NCI-H1417 (cell line): Measurements from ENCODE around the gene LRRC36.
A peak's percentile ranks its signal among the peaks of the same experiment; 100 is the strongest.

Experiments used
- DNase-seq, 3 experiments: peaks; one replicate each; lab custom pipeline; 2025; lab: John Stamatoyannopoulos, UW

The LRRC36 gene

DNA sequence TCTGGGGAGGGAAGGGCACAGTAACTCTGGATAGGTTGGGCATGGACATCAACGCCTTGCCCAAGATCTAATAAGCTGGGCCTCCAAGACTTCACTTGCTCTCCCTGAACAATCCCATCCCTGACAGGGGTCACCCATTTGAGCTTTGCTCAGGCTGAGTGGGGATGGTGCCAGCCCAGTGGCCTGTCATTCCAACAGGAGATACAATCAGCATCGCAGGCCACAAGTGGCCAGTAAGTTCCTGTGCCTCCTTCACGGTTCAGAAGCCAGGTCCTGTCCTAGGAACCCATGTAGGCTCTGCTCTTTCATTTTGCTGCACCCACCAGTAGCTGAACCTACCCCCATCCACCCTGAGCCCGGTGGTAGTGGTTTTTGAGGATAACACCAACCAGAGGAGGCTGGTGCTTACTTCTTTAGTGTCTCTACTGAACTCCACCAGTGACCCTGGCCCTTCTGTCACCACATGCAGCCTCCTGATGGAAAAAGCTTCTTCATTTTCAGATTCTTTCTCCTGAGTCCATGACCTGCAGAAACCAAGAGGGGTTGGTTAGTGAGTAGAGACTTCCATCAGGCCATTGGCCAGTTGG, 32.4 kb upstream of the LRRC36 start:
- DNase-seq = no peak

DNA sequence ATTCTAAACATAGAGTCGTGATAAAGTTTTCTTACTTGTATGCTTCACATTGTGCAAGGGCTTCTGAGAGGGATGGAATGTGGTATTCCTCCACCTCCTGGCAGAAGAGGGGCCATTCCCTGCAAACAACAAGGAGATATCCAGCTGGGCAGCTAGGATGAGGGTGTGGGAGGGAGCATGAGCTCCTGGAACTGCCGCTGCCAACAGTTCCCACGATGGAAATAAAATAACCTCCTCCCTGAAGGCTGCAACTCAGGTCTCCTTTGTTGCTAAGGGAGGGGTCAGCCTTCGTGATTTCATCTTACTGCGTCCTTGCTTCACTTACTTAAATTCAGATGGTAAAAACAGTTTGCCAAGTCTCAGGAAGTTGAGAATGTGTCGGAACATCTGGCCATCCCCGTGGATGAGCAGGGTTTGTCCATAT, 31.7 kb upstream of the LRRC36 start:
- no peak for DNase-seq

DNA sequence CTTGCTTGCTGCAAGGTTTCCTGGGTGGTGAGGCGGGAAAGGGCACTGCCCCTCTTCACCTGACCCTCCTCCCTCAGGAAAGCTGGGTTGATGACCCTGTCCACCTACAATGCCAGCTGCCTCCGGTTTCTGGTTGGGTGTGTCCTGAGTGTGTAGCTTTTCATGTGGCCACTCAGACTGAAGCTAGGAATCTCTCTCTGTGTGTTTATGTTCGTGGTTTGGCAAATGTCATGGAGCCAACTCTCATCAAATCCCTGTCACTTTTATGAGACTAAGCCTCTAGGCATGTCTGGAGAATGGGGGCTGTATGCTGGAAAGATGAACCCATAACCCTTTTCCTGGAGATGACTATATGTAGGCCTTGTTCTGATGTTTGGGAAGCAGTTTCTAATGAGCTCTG, 30.2 kb upstream of the LRRC36 start:
- no peak for DNase-seq

- no peak for DNase-seq
Measured at GRCh38 chr16:67298277-67298676, 28.3 kb upstream of the LRRC36 start.

DNA sequence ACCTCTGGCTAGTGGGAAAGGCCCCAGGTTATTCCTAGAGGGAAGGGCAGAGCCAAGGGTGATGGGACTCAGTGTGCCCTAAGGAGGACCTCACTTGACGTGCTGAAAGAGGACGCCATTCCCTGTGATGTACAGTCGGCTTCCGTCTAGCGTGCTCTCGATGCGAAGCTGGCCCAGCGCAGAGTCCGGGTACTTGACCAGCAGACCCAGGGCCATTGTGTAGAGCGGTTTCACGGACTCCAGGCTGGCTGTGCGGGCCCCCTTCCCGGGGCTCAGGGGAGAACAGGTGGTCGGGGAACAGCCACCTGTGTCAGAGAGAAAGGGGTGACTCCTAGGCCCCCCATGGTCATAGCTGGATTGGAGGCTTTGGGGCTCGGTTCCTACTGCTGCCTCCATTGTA, 27.3 kb upstream of the LRRC36 start:
- DNase-seq = no peak

DNA sequence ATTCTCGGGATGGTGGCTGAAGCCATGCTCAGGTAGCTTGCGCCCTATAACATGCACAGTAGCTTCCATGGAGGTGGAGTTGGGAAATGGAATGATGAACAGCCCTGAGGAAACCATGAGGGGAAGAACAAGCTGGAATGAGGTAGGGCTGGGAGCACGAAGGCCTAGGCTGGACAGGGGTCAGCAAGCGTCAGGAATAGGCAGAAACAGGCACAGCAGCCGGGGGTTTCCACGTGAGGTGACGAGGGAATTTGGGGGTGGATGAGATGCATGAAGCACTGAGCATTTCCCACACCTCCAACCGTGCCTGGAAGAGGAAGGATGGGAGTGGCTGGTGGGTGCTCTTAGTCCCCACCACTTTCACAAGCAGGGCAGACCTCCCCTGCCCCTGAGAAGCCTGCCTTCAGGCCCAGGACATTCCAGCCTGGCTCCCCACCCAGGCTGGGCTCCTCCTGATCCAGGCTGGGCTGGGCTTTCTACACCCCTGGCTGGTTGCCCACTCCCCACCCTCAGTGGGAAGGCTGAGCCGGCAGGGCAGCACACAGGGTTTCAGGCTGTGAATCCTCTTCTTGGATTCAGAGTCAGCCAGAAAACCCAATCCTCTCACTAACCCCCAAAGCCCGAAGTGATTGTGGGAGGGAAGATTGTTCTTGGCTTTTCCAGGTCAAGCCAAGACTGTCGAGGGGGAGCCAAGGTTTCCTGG, 25.4 kb upstream of the LRRC36 start:
- DNase-seq = no peak

- no peak for DNase-seq
Measured at GRCh38 chr16:67302076-67302475, 24.5 kb upstream of the LRRC36 start.

DNA sequence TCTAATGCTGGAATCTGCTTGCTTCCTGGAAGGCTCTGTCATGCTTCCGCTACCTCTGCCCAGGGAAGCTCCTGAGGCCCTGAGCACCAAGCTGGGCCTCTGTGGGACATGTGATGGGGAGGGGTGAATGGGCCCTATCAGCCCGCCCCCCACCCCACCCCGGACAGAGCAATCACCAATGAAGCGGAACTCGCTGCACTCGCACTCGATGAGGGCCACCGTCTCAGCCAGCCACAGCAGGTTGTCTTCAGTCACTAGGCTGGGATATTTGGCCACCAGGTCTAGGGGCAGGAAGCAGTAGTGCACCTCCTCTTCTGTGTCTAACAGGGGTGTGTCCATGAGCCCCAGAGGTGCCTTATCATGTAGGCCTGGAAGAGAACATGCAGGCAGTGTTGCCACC, 23.6 kb upstream of the LRRC36 start:
- peak in 1 of 3 experiments; percentile 5 for DNase-seq

DNA sequence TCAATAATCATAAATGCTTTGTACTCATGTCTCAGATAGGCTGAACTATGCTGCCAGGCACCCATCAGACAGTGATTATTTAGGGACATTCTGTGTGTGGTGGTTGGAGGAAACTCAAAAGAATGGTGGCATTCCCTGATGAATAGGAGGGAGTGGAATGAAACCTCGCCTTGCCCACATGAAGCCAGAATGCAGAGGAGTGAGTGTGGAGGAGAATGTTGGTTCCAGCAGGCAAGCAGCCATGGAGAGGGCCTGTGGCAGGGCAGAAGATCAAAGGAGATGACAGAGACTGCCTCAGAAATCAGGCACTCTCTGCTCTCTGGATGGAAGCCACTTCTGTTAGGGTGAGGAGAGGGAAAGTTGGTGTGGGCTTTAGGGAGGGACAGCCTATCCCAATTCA, 22.6 kb upstream of the LRRC36 start:
- DNase-seq = no peak

GRCh38 chr16:67305216-67306071, 21.2 kb upstream of the LRRC36 start:
- DNase-seq = no peak

- no peak for DNase-seq
Measured at GRCh38 chr16:67310561-67310960, 16.1 kb upstream of the LRRC36 start.

DNA sequence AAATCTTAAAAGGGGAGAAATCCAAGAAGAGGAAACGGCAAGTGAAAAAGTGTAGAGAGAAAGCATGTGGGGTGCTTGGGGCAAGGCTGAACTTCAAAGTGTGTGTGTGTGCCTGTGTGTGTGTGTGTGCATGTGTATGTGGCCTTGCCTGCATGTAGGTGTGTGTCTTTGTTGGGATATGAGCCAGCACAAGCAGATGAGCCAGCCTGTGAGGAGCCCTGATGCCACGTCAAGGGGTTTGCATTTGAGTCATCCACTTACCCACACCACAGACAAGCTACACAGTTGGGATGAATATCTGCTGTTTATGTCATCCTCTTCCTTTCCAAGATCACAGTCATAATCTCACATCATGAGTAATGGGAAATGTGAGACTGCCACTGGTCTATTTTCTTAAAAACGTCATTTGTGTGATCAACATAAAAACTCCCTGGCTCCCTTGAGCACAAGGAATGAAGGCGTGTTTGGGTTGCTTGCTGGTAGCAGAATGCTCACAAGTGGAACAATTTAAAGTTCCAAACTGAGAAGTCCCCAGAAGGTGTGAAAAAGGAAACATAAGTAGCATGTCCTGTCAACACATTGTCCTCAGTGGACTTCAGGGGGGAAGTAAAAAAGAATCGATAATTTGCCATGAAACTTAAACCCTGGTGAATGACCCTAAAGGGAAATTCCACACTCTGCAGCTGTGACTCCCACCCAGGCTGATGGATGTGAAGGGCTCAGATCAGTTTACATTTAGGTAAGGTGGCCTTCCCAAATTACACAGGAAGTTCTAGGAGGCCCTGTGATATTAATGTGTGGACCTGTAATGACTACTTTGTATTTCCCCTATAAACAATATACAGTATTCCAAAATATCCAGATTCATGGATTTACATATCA, 14.8 kb upstream of the LRRC36 start:
- no peak for DNase-seq

DNA sequence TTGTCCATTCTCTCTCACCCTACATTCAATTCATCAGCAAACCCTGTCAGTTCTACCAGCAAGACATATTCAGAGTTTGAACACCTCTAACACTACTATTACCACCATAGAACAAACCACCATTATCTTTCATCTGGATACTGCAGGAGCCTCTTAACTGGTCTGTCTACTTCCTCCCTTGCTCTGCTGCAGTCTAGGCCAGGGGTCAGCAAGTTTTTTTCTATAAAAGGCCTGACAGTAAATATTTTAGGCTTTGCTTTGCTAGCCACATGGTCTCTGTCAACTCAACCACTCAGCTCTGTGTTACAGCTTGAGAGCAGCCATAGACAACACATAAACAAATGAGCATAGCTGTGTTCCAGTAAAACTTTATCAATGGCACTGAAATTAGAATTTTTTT, 13.9 kb upstream of the LRRC36 start:
- DNase-seq = no peak

- no peak for DNase-seq
Measured at GRCh38 chr16:67317853-67318252, 8.8 kb upstream of the LRRC36 start.

GRCh38 chr16:67326115-67326471, 522 bp upstream of the LRRC36 start:
- no peak for DNase-seq

DNA sequence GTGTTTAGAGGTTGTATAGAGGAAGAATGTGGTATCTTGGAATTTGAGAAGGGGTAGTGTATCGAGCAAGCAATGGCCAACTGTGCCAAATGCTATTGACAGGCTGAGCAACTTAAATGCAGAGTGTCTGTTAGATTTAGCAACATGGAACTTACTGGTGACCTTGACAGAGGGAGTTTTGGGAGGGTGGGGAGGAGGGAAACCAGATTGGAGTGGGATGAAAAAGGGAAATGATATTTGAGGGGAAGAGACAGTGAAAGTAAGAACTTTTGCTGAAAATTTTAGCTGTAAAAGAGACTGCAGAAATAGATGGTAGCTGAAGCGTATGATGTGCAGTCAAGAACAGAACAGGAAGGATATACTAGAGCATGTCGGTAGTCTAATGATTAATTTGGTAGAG, 1.1 kb downstream of the LRRC36 start:
- DNase-seq = no peak

GRCh38 chr16:67329901-67330300, 3.3 kb downstream of the LRRC36 start:
- no peak for DNase-seq

- no peak for DNase-seq
Measured at GRCh38 chr16:67333315-67333714, 6.7 kb downstream of the LRRC36 start.

GRCh38 chr16:67336116-67336515, 9.5 kb downstream of the LRRC36 start:
- no peak for DNase-seq

GRCh38 chr16:67336648-67337047, 10.0 kb downstream of the LRRC36 start:
- DNase-seq = no peak

- no peak for DNase-seq
Measured at GRCh38 chr16:67339453-67339852, 12.8 kb downstream of the LRRC36 start.

GRCh38 chr16:67341250-67341649, 14.6 kb downstream of the LRRC36 start:
- DNase-seq = no peak
